Astrocyte (in vitro differentiated cells and primary cell): Measurements from ENCODE around the gene SSR4. TPM values are rescaled to one million over a fixed set of nuclear protein-coding genes. Genes with fewer than 3 reads are reported as not detected.
"Not testable (repeated sequence)": the region's sequence is repeated elsewhere in the genome, so short reads cannot be mapped to it uniquely, and the experiment has no call there.

Experiments
- DNase-seq: peaks from one replicate; pipeline ENCODE4 v3.0.0-alpha.2; 2010; ENCODE audit warnings: low read depth
- FAIRE-seq: peaks from 2 replicates; lab custom pipeline; 2011; peaks lifted over from hg19 to GRCh38; lab: Jason Lieb, UNC
- H2AFZ ChIP-seq: 2 replicates; pipeline ENCODE4 v1.6.0; 2012; ENCODE audit warnings: low read depth, low read length, inconsistent platforms
- H3K27ac ChIP-seq: 2 replicates; pipeline ENCODE4 v1.5.1; 2011; ENCODE audit warnings: low read depth, low read length, inconsistent platforms
- H3K27me3 ChIP-seq: 2 replicates; pipeline ENCODE4 v1.6.0; 2011; ENCODE audit warnings: low read length, inconsistent platforms; ENCODE audit not compliant: insufficient read depth
- H3K36me3 ChIP-seq: 2 replicates; pipeline ENCODE4 v1.5.1; 2011; ENCODE audit warnings: low read length, inconsistent platforms; ENCODE audit not compliant: insufficient read depth
- H3K4me1 ChIP-seq: 2 replicates; pipeline ENCODE4 v1.5.1; 2011; ENCODE audit warnings: low read length, inconsistent platforms; ENCODE audit not compliant: insufficient read depth
- H3K4me2 ChIP-seq: 2 replicates; pipeline ENCODE4 v1.6.0; 2012; ENCODE audit warnings: low read length, inconsistent platforms
- H3K4me3 ChIP-seq: 2 replicates; pipeline ENCODE4 v1.5.1; 2011; ENCODE audit warnings: low read depth, mild to moderate bottlenecking, low read length, inconsistent platforms; ENCODE audit not compliant: insufficient read depth
- H3K79me2 ChIP-seq: 2 replicates; pipeline ENCODE4 v1.6.0; 2012; ENCODE audit warnings: mild to moderate bottlenecking, low read length, inconsistent platforms; ENCODE audit not compliant: insufficient read depth
- H3K9ac ChIP-seq: 2 replicates; pipeline ENCODE4 v1.6.0; 2012; ENCODE audit warnings: mild to moderate bottlenecking, low read length, inconsistent platforms
- H3K9me3 ChIP-seq: 2 replicates; pipeline ENCODE4 v1.5.1; 2012; ENCODE audit warnings: low read depth, mild to moderate bottlenecking, low read length, inconsistent platforms; ENCODE audit not compliant: insufficient read depth
- H4K20me1 ChIP-seq: 2 replicates; pipeline ENCODE4 v1.6.0; 2012; ENCODE audit warnings: low read length, inconsistent platforms; ENCODE audit not compliant: insufficient read depth
- H3K27ac Mint-ChIP-seq: one replicate; pipeline ENCODE4 v1.8.0; 2021; ENCODE audit warnings: mild to moderate bottlenecking, mixed read lengths; ENCODE audit not compliant: unreplicated experiment
- H3K27me3 Mint-ChIP-seq: one replicate; pipeline ENCODE4 v1.8.0; 2021; ENCODE audit warnings: low read depth, mixed read lengths; ENCODE audit not compliant: unreplicated experiment
- H3K36me3 Mint-ChIP-seq: one replicate; pipeline ENCODE4 v1.8.0; 2021; ENCODE audit warnings: low read depth, mixed read lengths; ENCODE audit not compliant: unreplicated experiment
- H3K4me1 Mint-ChIP-seq: one replicate; pipeline ENCODE4 v1.8.0; 2021; ENCODE audit warnings: low read depth, mixed read lengths; ENCODE audit not compliant: unreplicated experiment
- H3K4me3 Mint-ChIP-seq: one replicate; pipeline ENCODE4 v1.8.0; 2021; ENCODE audit warnings: mild to moderate bottlenecking, moderate library complexity, mixed read lengths; ENCODE audit not compliant: unreplicated experiment
- H3K9me3 Mint-ChIP-seq: one replicate; pipeline ENCODE4 v1.8.0; 2021; ENCODE audit warnings: mild to moderate bottlenecking, mixed read lengths; ENCODE audit not compliant: unreplicated experiment
- EZH2 ChIP-seq: IDR thresholded peaks from 2 replicates; pipeline ENCODE4 v1.6.1; 2012; ENCODE audit warnings: mild to moderate bottlenecking, low read length, inconsistent platforms; ENCODE audit not compliant: insufficient read depth
- total RNA-seq: library from RNA; stranded (reverse); gene quantifications from 2 replicates; pipeline ENCODE4 v1.2.1, GENCODE V29; 2021
- TF ChIP-seq, protein P1 (sequence below): IDR thresholded peaks from 2 replicates; pipeline ENCODE4 v1.5.1; 2011; ENCODE audit warnings: low read depth, mild to moderate bottlenecking, inconsistent platforms, low read length, moderate library complexity; ENCODE audit not compliant: insufficient read depth

SSR4 gene
- total RNA-seq, 1 donor from 2014 or later, result 252 TPM

DNA sequence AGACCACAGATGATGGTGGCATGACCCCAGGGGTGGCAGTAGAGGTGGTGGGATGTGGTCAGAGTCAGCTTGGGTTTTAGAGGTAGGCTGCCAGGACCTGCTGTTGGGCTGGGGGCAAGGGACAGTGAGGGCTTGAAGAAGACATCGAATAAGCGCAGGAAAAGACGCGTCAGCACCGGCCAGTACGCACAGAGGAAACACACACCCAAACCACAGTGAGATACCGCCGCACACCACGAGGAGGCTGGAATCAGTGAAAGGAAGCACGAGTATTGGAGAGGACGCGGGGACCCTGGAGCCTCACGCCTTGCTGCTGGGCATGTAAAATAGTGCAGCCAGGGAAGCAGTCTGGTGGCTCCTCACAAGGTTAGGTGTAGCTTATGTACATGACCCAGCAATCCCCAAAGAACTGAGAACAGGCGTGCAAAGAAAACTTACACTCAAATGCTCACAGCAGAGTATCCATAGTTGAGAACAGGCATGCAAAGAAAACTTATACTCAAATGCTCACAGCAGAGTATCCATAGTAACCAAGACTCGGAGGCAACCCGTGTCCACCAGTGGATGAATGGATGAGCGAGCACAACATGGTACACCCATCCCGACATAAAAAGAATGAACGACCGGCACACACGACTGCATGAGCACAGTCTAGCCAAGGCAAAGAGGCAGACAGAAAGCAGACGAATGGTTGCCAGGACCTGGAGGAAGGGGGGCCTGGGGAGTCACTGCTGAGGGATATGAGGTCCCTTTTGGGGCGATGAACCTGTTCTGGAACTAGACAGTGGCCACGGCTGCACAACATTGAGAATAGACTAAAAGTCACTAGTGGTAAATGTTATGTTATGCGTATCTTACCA is 22.6 kb downstream of the SSR4 start:
- no peak overlapping the region for H3K27ac Mint-ChIP-seq
- H3K27me3 Mint-ChIP-seq, result peaks cover 2% of the 10 kb centered on the region
- no peak for DNase-seq
- peaks cover 3% of the 10 kb centered on the region for H3K36me3 Mint-ChIP-seq
- Histone ChIP-seq H3K9me3 (no peaks in the 10 kb centered on the region), H2AFZ (no peak overlapping the region), H3K4me2 (no peak overlapping the region), H3K9ac (no peak overlapping the region), H3K27me3 (no peaks in the 10 kb centered on the region), H4K20me1 (no peaks in the 10 kb centered on the region), H3K36me3 (no peaks in the 10 kb centered on the region), H3K79me2 (no peaks in the 10 kb centered on the region), H3K4me3 (no peak overlapping the region), H3K27ac (no peak overlapping the region), H3K4me1 (no peaks in the 10 kb centered on the region)
- no peaks in the 10 kb centered on the region for H3K4me1 Mint-ChIP-seq
- no peak for FAIRE-seq
- TF ChIP-seq, protein P1, sequence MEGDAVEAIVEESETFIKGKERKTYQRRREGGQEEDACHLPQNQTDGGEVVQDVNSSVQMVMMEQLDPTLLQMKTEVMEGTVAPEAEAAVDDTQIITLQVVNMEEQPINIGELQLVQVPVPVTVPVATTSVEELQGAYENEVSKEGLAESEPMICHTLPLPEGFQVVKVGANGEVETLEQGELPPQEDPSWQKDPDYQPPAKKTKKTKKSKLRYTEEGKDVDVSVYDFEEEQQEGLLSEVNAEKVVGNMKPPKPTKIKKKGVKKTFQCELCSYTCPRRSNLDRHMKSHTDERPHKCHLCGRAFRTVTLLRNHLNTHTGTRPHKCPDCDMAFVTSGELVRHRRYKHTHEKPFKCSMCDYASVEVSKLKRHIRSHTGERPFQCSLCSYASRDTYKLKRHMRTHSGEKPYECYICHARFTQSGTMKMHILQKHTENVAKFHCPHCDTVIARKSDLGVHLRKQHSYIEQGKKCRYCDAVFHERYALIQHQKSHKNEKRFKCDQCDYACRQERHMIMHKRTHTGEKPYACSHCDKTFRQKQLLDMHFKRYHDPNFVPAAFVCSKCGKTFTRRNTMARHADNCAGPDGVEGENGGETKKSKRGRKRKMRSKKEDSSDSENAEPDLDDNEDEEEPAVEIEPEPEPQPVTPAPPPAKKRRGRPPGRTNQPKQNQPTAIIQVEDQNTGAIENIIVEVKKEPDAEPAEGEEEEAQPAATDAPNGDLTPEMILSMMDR, result no peak
- TF ChIP-seq EZH2, result no peak
- H3K9me3 Mint-ChIP-seq, result no peaks in the 10 kb centered on the region
- peak overlapping the region; percentile 50 for H3K4me3 Mint-ChIP-seq

DNA sequence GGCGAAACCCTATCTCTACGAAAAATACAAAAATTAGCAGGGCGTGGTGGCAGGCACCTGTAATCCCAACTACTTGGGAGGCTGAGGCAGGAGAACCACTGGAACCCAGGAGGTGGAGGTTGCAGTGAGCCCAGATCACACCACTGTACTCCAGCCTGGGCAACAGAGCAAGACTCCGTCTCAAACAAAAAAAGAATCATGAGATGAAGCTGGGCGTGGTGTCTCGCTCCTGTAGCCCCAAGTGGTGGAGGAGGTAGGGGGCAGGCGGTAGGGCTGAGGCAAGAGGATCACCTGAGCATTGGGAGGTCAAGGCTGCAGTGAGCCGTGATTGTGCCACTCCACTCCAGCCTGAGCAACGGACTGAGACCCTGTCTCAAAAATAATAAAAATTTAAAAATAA is 23.6 kb downstream of the SSR4 start:
- H3K27ac ChIP-seq, H3K4me1 Mint-ChIP-seq, H3K4me2 ChIP-seq, H3K27me3 ChIP-seq, DNase-seq, H3K4me3 Mint-ChIP-seq, H2AFZ ChIP-seq, FAIRE-seq, H3K4me3 ChIP-seq, H3K4me1 ChIP-seq, H3K79me2 ChIP-seq, H3K27me3 Mint-ChIP-seq, H4K20me1 ChIP-seq, H3K36me3 Mint-ChIP-seq, H3K9me3 ChIP-seq, H3K9me3 Mint-ChIP-seq, H3K27ac Mint-ChIP-seq, H3K9ac ChIP-seq, H3K36me3 ChIP-seq: not testable (repeated sequence)

DNA sequence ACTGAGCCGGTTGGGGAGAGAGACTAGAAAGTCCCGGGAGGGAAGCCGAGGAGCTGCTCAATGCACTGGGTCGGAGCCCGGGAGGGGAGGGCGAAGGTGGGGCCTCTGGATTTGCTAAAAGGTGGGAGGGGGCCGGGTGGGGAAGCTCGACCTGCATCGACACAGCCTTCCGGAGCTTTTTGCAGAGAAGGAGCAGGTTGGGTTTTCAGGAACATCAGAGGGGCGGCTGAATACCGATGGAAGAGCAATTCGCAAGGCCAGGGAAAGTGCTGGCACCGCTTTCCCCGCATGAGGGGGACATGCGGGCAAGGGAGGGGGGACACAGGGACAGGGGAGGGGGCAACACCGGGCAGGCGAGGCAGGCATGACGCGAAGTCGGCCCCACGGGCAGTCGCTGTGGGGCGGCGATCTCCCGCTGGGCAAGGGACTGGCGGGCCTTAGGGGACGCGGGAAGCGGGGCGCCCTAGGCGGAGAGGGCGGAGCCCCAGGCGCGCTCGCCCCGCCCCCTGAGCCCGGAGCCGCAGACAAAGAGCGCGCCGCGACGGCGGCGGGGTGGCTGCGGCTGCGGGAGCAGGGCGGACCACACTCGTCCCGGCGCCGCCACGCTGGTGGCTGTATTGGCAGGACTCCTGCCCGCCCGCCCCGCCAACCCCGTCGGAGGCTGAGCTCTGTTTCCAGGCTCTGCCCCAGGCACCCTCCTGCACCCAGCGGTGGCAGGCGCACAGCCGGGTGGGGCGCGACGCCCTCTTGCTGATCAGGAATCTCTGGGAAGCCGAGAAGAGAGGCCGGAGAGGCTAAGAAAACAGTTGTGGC is 24.3 kb downstream of the SSR4 start:
- H3K27ac Mint-ChIP-seq, result no peak overlapping the region
- no peaks in the 10 kb centered on the region for H3K4me1 ChIP-seq
- H2AFZ ChIP-seq, result peak overlapping the region; percentile 69
- no peaks in the 10 kb centered on the region for H4K20me1 ChIP-seq
- H3K79me2 ChIP-seq, result no peaks in the 10 kb centered on the region
- DNase-seq, result no peak
- peaks cover 3% of the 10 kb centered on the region for H3K36me3 Mint-ChIP-seq
- peak overlapping the region; percentile 78 for H3K4me2 ChIP-seq
- H3K4me1 Mint-ChIP-seq, result no peaks in the 10 kb centered on the region
- peak; percentile 50 for TF ChIP-seq EZH2
- TF ChIP-seq, protein P1, result no peak
- H3K36me3 ChIP-seq, result no peaks in the 10 kb centered on the region
- H3K9me3 Mint-ChIP-seq, result no peaks in the 10 kb centered on the region
- no peaks in the 10 kb centered on the region for H3K9me3 ChIP-seq
- peak overlapping the region; percentile 28 for H3K4me3 ChIP-seq
- H3K9ac ChIP-seq, result no peak overlapping the region
- H3K4me3 Mint-ChIP-seq, result no peak overlapping the region
- H3K27me3 ChIP-seq, result no peaks in the 10 kb centered on the region
- no peak for FAIRE-seq
- no peak overlapping the region for H3K27ac ChIP-seq
- no peaks in the 10 kb centered on the region for H3K27me3 Mint-ChIP-seq
